Stimulated activated CD8-positive, alpha-beta memory T cell treated with anti-CD3 and anti-CD28 coated beads, Interleukin-12 subunit alpha, Interleukin-12 subunit beta, amount 100 ng/mL, for 24 hours (primary cell): Measurements from ENCODE around the gene OBSCN.

ENCODE experiments used
- DNase-seq: peaks from one replicate; pipeline ENCODE4 v3.0.0-alpha.2; 2020; ENCODE audit errors: extremely low read depth

OBSCN gene

DNA sequence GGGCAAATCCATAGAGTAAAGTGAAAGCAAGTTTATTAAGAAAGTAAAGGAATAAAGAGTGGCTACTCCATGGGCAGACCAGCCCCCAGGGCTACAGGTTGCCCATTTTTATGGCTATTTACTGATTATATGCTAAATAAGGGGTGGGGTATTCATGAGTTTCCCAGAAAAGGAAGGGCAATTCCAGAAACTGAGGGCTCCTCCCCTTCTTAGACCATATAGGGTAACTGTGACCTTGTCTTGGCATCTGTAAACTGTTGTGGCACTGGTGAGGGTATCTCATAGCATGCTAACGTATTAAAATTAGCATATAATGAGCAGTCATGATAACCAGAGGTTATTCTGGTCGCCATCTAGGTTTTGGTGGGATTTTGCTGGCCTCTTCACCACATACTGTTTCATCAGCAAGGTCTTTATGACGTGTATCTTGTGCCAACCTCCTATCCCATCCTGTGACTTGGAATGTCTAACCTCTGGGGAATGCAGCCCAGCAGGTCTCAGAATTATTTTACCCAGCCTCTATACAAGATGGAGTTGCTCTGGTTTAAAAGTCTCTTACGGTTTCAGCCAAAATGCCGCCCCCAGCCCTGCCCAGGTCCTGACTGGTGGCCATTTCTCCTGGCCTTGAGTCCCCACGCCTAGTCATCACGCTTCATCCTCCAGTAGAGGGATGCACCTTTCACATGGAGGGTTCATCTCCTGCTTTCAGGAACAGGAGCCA lies 209.8 kb downstream of the OBSCN start:
- DNase-seq, result no peak

DNA sequence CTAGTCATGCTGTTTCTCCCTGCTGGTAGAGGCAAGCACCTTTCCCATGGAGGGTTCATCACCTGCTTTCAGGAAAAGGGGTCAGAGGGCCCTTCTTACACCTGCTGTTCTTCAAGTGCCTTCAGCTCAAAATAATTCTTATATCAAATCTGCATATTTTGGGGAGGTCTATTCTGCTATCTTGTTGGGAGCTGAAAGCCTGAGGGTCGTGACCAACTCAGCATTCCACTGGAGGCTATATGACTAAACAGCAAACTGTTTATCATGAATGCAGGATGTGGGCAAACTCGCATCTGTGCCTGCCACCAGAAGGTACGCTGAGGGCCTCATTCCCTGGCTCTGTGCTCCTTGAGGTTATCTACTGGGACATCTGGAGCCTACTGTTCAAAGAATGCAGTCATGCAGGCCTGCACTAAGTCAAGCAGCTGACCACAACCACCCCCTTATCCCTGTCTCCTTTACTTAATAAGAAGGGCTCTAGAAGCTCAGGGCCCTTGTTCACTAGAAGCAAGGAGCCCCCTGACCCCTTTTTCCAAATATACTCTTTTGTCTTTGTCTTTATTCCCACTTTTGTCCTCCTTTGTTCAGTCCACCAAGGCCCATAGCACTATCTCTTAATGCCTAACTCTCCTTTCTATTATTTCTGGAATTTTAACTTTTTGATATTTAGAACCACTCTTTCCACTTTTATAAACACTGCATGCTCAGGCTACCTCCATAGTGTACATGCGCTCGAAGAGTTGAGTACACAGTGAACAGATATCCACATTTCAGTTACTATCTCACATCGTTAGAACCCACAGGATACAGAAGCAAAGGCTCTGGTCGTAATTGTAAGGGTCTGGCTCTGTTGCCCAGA lies 213.4 kb downstream of the OBSCN start:
- DNase-seq, result no peak

DNA sequence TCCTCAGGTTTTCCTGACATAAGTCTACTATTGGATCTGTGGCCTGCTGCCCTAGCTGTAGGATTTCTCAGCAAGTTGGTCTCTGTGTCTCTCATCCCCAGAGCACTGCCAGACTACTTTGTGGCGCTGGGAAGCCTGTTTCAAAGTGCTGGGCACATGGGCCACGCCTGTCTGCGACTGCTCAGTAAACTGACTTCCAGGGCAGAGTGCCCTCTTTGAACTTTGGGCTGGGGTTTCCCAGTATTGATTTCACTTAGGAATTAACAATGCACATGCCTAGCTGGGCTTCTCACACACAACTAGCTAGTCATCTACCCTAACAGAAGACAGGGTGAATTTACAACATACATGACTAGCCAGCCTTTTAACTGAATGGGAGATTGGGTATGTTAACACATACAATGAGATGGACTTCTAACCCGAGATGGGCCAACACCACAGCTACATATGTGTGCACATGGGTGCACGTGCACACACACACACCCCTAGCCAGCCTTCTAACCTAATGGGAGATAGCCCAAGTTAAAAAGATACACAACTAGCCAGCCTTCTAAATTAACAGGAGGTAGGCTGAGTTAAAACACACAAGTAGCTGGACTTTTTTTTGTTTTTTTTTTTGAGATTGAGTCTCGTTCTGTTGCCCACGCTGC lies 215.7 kb downstream of the OBSCN start:
- no peak for DNase-seq

- no peak for DNase-seq
Measured at GRCh38 chr1:228424685-228425660, 217.1 kb downstream of the OBSCN start.

DNA sequence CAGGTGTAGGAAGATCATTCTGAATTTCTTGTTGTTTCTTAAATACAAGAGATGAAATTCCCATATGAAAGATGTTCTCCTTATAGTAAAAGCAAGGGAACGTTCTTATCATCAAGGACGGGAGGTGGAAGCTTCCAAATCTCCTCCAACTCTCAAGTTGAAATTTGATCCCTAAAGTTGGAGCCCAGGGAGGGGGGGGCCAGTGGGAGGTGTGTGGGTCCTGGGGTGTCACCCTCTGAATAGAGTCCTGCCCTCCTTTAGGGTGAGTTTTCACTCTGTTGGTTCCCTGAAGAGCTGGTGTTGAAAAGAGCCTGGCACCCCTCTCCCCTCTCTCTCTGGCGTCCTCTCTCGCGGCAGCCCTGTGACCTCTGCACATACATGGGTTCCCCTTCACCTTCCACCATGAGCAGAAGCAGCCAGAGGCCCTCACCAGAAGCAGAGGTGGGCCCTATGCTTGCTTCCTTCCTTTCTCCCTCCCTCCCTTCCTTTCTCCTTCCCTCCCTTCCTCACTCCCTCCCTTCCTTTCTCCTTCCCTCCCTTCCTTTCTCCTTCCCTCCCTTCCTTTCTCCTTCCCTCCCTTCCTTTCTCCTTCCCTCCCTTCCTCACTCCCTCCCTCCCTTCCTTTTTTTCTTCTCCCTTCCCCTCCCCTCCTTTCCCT lies 218.8 kb downstream of the OBSCN start:
- DNase-seq, result no peak

DNA sequence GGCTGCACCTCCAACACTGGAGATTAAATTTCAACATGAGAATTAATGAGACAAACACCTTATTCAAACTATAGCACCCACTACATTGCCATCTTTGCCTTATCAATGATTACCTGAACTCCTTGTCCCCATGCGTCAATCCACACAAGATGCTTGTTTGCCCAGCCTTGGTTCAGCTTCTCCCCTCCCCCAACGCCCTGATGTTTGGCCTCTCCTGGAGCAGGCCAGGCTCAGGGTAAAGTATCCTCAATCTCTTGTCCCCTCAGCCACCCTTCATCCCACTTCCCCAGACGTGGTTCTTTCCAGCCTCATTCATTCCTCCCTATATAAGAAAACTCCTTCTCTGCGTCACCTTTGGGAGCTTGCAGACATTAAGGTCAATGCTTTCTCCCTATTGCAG lies 220.6 kb downstream of the OBSCN start:
- no peak for DNase-seq
